Lung (tissue), 12 donors: ENCODE results near the gene SCD. TPM values are rescaled to one million over a fixed set of nuclear protein-coding genes. Genes with fewer than 3 reads are reported as not detected.
A peak's percentile ranks its signal among the peaks of the same experiment; 100 is the strongest.

Source experiments
- ATAC-seq: fragments of 200-7000 bp; cut with Tn5 transposase; one replicate; pipeline ENCODE4 v1.9.1; 2020; ENCODE audit warnings: moderate number of reproducible peaks; ENCODE audit not compliant: insufficient read depth, low FRiP score
- DNase-seq, 3 donors: peaks; one replicate each; pipeline ENCODE4 v3.0.0-alpha.2; 2013 to 2017
- H3K27ac ChIP-seq, 2 donors: one replicate each; pipeline ENCODE4 v1.5.1; 2013; ENCODE audit warnings: mild to moderate bottlenecking in 2 of 2, moderate library complexity in 2 of 2, control low read depth in 1 of 2, inconsistent platforms in 1 of 2, low read depth in 1 of 2, low read length in 1 of 2
- H3K27me3 ChIP-seq, 3 donors: one replicate each; pipeline ENCODE4 v1.5.1; 2013; ENCODE audit warnings: low read length in 2 of 3; ENCODE audit not compliant: control insufficient read depth in 3 of 3, insufficient read depth in 3 of 3
- H3K36me3 ChIP-seq, 4 donors: one replicate each; pipeline ENCODE4 v1.5.1; 2013; ENCODE audit warnings: low read length in 4 of 4, mild to moderate bottlenecking in 1 of 4, moderate library complexity in 1 of 4; ENCODE audit not compliant: control insufficient read depth in 4 of 4, insufficient read depth in 4 of 4
- H3K4me1 ChIP-seq, 5 donors: one replicate each; pipeline ENCODE4 v1.5.1; 2013; ENCODE audit warnings: low read length in 5 of 5, mild to moderate bottlenecking in 2 of 5, moderate library complexity in 1 of 5; ENCODE audit not compliant: control insufficient read depth in 5 of 5, insufficient read depth in 5 of 5
- H3K4me3 ChIP-seq: one replicate; pipeline ENCODE4 v1.5.1; 2013; ENCODE audit warnings: mild to moderate bottlenecking, control low read depth, moderate library complexity
- H3K9ac ChIP-seq, 2 donors: one replicate each; pipeline ENCODE4 v1.5.1; 2013; ENCODE audit warnings: low read length in 2 of 2, control low read depth in 1 of 2; ENCODE audit not compliant: insufficient read depth in 1 of 2
- H3K9me3 ChIP-seq, 4 donors: one replicate each; pipeline ENCODE4 v1.5.1; 2013; ENCODE audit warnings: low read length in 3 of 4, mild to moderate bottlenecking in 1 of 4, moderate library complexity in 1 of 4; ENCODE audit not compliant: control insufficient read depth in 4 of 4, insufficient read depth in 3 of 4
- WGBS, 2 donors: extraction: QIAGEN DNeasy Blood & Tissue Kit; methylation state at CpG; one replicate each; pipeline ENCODE4 v1.1.7; 2013; 5-methylcytosine and 5-hydroxymethylcytosine counted together
- polyA plus RNA-seq, 2 donors: library from polyadenylated mRNA; stranded (reverse); fragments of 200-250 nt; gene quantifications; one replicate each; pipeline ENCODE4 v1.2.1, GENCODE V29; 2013
- total RNA-seq, 2 donors: library from RNA; depleted of rRNA in 1 of 2; stranded (reverse); fragments of >200 nt in 1 of 2; gene quantifications; one replicate each; pipeline ENCODE4 v1.2.1, GENCODE V29; 2014 to 2021
- TF ChIP-seq, protein P1 (sequence below): IDR thresholded peaks from 2 replicates; pipeline ENCODE4 v1.5.1; 2012; ENCODE audit warnings: mild to moderate bottlenecking; ENCODE audit errors: control extremely low read depth, extremely low read depth
- donor health status: control.
- donor health status: control.
- donor health status: Bipolar disorder and iron deficiency.
- donor health status: healthy.
- donor health status: DM: yes; HTN: yes; CAD: no.

Gene SCD
- total and polyA plus RNA-seq, 4 donors, result 136 to 383 (median 239) TPM

DNA sequence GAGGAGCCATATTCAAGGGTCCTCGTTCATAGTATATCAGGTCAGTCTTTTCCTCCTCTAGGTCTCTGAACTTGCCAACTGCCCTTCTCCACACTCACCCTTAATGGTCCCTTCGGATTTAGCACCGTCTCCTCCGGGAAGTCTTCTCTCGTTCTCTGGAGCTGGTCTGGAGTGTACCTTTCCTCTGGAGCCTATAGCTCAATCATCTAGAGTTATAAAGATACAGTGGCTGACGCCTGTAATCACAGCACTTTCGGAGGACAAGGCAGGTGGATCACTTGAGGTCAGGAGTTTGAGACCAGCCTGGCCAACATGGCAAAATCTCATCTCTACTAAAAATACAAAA, 4.4 kb upstream of the SCD start:
- Histone ChIP-seq H3K27me3 (peaks cover 0 to 16% (median 14%) of the 10 kb centered on the region in 3 donors), H3K9me3 (no peaks in the 10 kb centered on the region), H3K9ac (no peak overlapping the region), H3K4me1 (peaks cover 0 to 8% (median 0%) of the 10 kb centered on the region in 5 donors), H3K36me3 (no peaks in the 10 kb centered on the region), H3K4me3 (no peak overlapping the region), H3K27ac (no peak overlapping the region)
- no peak for DNase-seq
- 81 to 87% methylated on average over 7 of the region's 7 CpGs for WGBS, 2 donors
- ATAC-seq, result no peak
- TF ChIP-seq, protein P1, sequence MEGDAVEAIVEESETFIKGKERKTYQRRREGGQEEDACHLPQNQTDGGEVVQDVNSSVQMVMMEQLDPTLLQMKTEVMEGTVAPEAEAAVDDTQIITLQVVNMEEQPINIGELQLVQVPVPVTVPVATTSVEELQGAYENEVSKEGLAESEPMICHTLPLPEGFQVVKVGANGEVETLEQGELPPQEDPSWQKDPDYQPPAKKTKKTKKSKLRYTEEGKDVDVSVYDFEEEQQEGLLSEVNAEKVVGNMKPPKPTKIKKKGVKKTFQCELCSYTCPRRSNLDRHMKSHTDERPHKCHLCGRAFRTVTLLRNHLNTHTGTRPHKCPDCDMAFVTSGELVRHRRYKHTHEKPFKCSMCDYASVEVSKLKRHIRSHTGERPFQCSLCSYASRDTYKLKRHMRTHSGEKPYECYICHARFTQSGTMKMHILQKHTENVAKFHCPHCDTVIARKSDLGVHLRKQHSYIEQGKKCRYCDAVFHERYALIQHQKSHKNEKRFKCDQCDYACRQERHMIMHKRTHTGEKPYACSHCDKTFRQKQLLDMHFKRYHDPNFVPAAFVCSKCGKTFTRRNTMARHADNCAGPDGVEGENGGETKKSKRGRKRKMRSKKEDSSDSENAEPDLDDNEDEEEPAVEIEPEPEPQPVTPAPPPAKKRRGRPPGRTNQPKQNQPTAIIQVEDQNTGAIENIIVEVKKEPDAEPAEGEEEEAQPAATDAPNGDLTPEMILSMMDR, result no peak

DNA sequence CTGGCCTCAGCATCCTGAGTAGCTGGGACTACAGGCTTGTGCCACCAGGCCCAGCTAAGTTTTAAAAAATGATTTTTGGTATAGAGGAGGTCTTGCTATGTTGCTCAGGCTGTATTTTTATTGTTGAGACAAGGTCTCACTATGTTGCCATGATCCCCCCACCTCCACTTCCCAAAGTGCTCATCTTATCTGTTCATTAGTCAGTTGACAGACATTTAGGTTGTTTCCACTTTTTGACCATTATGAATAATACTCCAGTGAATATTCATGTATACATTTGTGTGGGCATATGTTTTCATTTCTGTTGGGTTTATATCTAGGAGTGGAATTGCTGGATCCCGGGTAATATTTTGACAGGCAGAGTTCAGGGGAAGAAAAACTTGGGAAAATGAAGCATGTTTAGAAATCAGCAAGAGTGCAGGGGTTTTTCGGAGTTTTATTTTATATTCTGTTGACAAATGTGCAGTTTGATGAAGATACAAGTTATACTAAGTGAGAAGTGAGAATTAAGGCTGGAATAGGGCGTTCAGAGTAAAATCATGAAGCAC, 2.7 kb upstream of the SCD start:
- Histone ChIP-seq H3K9me3 (no peaks in the 10 kb centered on the region), H3K4me3 (no peak overlapping the region), H3K27ac (no peak overlapping the region), H3K36me3 (peaks cover 0 to 5% (median 0%) of the 10 kb centered on the region in 4 donors), H3K27me3 (peaks cover 0 to 22% (median 21%) of the 10 kb centered on the region in 3 donors), H3K4me1 (peaks cover 0 to 14% (median 0%) of the 10 kb centered on the region in 5 donors), H3K9ac (no peak overlapping the region)
- TF ChIP-seq, protein P1, result no peak
- ATAC-seq (no peak), DNase-seq (no peak)
- 75 to 78% methylated on average over 3 of the region's 3 CpGs for WGBS, 2 donors

DNA sequence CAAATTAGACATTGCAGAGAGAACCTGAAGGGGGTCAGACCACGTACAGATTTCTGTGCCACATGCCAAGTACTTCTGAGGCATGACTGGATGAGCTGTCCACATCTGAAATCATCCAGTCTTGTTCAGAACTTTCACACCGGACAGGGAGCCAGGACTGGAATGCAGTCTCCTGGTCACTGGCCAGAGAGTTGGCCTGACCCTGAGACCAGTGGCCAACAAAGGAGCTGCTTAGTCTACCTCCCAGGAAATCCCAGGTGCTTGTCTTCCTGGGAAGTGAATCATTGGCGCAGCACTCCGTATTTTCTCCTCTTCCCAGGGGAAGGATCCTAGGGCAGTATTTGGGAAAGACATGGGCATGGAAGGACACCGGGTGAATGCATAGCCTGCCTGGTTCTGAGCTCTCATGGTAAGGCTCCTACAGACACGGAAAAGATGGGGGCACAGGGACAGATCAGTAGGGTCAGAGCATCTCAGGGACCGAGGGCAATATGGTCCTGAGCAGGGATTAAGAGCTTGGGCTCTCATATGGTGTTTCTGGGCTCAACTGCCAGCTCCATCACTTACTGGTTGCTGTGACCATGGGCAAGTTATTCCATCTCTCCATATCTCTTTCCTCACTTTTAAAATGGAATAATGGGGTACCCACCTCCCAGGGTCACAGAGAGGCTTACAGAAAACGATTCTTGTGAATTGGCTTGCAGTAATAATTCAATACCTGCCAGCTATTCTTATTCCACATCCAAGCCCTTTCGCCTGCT, 1.3 kb upstream of the SCD start:
- TF ChIP-seq, protein P1, result no peak
- peak overlapping the region; percentile 74 for H3K4me3 ChIP-seq
- 55 to 59% methylated on average over 9 of the region's 9 CpGs for WGBS, 2 donors
- H3K4me1 ChIP-seq, result peaks cover 0 to 14% (median 0%) of the 10 kb centered on the region in 5 donors
- H3K36me3 ChIP-seq, result peaks cover 0 to 5% (median 0%) of the 10 kb centered on the region in 4 donors
- no peaks in the 10 kb centered on the region for H3K9me3 ChIP-seq
- H3K9ac ChIP-seq, result no peak overlapping the region
- DNase-seq (no peak), ATAC-seq (no peak)
- peak overlapping the region in 1 of 2 donors; percentile 15 for H3K27ac ChIP-seq
- H3K27me3 ChIP-seq, result peaks cover 0 to 22% (median 21%) of the 10 kb centered on the region in 3 donors
